Measurements from ENCODE around the gene TEX38. TPM values are rescaled to one million over a fixed set of nuclear protein-coding genes. Genes with fewer than 3 reads are reported as not detected.
A peak's percentile ranks its signal among the peaks of the same experiment; 100 is the strongest.

TEX38 gene
- total and polyA plus RNA-seq, 2 of the 13 experiments (the other 11 are each of a cell fraction or from before 2014, with no cell fraction given): 0.18 TPM; not detected in 1

DNA sequence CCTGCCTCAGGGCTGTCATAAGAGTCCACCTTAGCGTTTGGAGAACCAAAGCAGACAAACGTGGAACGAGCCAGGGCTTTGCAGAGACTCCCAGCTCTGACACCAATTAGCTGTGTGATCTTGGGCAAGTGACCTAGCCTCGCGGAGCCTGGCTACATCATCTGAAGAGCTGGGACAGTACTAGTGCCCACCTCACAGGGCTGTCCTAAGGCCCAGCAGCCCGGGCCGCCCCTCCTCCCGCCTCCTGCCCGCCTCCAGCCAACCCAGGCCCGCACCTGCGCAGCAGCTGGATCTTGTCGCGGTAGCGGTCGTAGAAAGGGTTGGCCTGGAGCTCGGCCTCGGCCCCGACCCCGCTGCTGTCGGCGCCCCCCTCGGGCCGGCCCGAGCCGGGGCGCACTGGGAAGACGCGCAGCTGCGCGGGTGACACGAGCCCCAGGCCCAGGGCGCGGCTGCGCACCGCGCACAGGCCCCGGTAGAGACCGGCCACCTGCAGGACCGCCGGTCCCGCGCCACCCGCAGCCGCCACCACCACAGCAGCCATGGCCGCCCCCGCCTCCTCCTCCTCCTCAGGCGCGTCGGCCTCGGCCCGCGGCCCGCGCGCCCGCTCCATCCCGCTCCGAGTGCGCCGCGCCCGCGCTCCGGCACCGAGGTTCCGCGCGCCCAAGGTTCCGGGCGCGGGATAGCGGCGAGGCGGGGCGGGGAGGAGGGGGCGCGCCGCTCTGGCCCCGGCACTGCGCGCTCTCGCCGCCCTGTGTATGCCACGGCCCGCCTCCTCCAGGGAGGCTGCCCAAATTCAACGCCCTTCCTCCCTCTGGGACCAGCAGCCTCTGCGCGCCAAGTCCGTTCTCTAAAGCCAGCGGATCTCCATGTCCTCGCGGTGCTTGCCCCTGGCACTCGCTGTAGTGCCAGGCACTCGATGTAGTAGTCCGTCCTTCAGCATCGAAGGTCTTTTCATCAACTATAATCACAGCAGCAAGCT, 3.6 kb upstream of the TEX38 start, which contains the start of gene ATPAF1 (continued):
- TF ChIP-seq, protein P1, sequence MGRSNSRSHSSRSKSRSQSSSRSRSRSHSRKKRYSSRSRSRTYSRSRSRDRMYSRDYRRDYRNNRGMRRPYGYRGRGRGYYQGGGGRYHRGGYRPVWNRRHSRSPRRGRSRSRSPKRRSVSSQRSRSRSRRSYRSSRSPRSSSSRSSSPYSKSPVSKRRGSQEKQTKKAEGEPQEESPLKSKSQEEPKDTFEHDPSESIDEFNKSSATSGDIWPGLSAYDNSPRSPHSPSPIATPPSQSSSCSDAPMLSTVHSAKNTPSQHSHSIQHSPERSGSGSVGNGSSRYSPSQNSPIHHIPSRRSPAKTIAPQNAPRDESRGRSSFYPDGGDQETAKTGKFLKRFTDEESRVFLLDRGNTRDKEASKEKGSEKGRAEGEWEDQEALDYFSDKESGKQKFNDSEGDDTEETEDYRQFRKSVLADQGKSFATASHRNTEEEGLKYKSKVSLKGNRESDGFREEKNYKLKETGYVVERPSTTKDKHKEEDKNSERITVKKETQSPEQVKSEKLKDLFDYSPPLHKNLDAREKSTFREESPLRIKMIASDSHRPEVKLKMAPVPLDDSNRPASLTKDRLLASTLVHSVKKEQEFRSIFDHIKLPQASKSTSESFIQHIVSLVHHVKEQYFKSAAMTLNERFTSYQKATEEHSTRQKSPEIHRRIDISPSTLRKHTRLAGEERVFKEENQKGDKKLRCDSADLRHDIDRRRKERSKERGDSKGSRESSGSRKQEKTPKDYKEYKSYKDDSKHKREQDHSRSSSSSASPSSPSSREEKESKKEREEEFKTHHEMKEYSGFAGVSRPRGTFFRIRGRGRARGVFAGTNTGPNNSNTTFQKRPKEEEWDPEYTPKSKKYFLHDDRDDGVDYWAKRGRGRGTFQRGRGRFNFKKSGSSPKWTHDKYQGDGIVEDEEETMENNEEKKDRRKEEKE (IDR thresholded peaks at IDR 0.05): no peak
- TF ChIP-seq FOXO1 (CRISPR knock-in tag; IDR thresholded peaks at IDR 0.05) (0 out of 2 replicates have a peak, but pooled peaks have one; percentile 17), ATRX (CRISPR knock-in tag; IDR thresholded peaks at IDR 0.05; ENCODE audit: borderline replicate concordance) (no peak), RXRA (CRISPR knock-in tag; IDR thresholded peaks at IDR 0.05) (no peak), SMARCE1 (IDR thresholded peaks at IDR 0.05; ENCODE audit: borderline replicate concordance) (no peak), IKZF4 (CRISPR knock-in tag; IDR thresholded peaks at IDR 0.05; ENCODE audit: borderline replicate concordance, low read depth, not compliant biosample characterization) (peak; percentile 35), AKAP8 (CRISPR knock-in tag; IDR thresholded peaks at IDR 0.05) (no peak), CCDC6 (CRISPR knock-in tag; IDR thresholded peaks at IDR 0.05) (peak; percentile 89; the same call in 1 of the 2 replicates), HOXA5 (CRISPR knock-in tag; IDR thresholded peaks at IDR 0.05) (no peak), ELF3 (CRISPR knock-in tag; IDR thresholded peaks at IDR 0.05) (no peak), ZNF629 (CRISPR knock-in tag; conservative IDR thresholded peaks at IDR 0.05) (no peak)
- TF ChIP-seq, protein P2, sequence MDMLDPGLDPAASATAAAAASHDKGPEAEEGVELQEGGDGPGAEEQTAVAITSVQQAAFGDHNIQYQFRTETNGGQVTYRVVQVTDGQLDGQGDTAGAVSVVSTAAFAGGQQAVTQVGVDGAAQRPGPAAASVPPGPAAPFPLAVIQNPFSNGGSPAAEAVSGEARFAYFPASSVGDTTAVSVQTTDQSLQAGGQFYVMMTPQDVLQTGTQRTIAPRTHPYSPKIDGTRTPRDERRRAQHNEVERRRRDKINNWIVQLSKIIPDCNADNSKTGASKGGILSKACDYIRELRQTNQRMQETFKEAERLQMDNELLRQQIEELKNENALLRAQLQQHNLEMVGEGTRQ (IDR thresholded peaks at IDR 0.05; ENCODE audit: low read depth, low read length): no peak
- TF ChIP-seq, protein P2 (CRISPR knock-in tag; IDR thresholded peaks at IDR 0.05; ENCODE audit: borderline replicate concordance): no peak; the same call in 1 of the 2 replicates
- TF ChIP-seq, protein P3, sequence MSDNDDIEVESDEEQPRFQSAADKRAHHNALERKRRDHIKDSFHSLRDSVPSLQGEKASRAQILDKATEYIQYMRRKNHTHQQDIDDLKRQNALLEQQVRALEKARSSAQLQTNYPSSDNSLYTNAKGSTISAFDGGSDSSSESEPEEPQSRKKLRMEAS (IDR thresholded peaks at IDR 0.05): peak; percentile 55
- TF ChIP-seq, protein P4, sequence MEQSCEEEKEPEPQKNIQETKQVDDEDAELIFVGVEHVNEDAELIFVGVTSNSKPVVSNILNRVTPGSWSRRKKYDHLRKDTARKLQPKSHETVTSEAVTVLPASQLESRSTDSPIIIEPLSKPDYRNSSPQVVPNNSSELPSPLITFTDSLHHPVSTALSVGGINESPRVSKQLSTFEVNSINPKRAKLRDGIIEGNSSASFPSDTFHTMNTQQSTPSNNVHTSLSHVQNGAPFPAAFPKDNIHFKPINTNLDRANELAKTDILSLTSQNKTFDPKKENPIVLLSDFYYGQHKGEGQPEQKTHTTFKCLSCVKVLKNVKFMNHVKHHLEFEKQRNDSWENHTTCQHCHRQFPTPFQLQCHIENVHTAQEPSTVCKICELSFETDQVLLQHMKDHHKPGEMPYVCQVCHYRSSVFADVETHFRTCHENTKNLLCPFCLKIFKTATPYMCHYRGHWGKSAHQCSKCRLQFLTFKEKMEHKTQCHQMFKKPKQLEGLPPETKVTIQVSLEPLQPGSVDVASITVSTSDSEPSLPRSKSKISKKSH (CRISPR knock-in tag; IDR thresholded peaks at IDR 0.05; ENCODE audit: borderline replicate concordance): no peak
- TF ChIP-seq, protein P5, sequence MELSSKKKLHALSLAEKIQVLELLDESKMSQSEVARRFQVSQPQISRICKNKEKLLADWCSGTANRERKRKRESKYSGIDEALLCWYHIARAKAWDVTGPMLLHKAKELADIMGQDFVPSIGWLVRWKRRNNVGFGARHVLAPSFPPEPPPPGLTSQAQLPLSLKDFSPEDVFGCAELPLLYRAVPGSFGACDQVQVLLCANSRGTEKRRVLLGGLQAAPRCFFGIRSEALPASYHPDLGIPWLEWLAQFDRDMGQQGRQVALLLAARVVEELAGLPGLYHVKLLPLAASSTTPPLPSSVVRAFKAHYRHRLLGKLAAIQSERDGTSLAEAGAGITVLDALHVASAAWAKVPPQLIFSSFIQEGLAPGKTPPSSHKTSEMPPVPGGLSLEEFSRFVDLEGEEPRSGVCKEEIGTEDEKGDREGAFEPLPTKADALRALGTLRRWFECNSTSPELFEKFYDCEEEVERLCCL (CRISPR knock-in tag; IDR thresholded peaks at IDR 0.05; ENCODE audit: borderline replicate concordance): no peak
- TF ChIP-seq, protein P6, sequence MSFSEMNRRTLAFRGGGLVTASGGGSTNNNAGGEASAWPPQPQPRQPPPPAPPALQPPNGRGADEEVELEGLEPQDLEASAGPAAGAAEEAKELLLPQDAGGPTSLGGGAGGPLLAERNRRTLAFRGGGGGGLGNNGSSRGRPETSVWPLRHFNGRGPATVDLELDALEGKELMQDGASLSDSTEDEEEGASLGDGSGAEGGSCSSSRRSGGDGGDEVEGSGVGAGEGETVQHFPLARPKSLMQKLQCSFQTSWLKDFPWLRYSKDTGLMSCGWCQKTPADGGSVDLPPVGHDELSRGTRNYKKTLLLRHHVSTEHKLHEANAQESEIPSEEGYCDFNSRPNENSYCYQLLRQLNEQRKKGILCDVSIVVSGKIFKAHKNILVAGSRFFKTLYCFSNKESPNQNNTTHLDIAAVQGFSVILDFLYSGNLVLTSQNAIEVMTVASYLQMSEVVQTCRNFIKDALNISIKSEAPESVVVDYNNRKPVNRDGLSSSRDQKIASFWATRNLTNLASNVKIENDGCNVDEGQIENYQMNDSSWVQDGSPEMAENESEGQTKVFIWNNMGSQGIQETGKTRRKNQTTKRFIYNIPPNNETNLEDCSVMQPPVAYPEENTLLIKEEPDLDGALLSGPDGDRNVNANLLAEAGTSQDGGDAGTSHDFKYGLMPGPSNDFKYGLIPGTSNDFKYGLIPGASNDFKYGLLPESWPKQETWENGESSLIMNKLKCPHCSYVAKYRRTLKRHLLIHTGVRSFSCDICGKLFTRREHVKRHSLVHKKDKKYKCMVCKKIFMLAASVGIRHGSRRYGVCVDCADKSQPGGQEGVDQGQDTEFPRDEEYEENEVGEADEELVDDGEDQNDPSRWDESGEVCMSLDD (CRISPR knock-in tag; IDR thresholded peaks at IDR 0.05; ENCODE audit: borderline replicate concordance): no peak
